Natural killer cell (primary cell): ENCODE results near the gene TMEM38A. TPM values are rescaled to one million over a fixed set of nuclear protein-coding genes. Genes with fewer than 3 reads are reported as not detected.

ENCODE experiments used
- ATAC-seq, 3 donors: fragments of 150-1000 bp in 2 of 3; fragments of 200-7000 bp in 1 of 3; cut with Tn5 transposase; 1 replicate in 1 of 3; 2 replicates in 2 of 3; pipeline ENCODE4 v1.10.0; 2021; ENCODE audit warnings: mild to moderate bottlenecking in 2 of 3, moderate library complexity in 2 of 3
- DNase-seq, 2 donors: peaks; one replicate each; pipeline versions ENCODE4 v3.0.0 to v3.0.0-alpha.2; 2013 to 2021; ENCODE audit warnings: mixed read lengths in 1 of 2
- H3K27ac ChIP-seq: one replicate; pipeline ENCODE4 v1.5.1; 2013; ENCODE audit warnings: mild to moderate bottlenecking, low read length
- H3K27me3 ChIP-seq: one replicate; pipeline ENCODE4 v1.6.1; 2013; ENCODE audit warnings: low read length; ENCODE audit not compliant: control insufficient read depth, insufficient read depth
- H3K36me3 ChIP-seq: one replicate; pipeline ENCODE4 v1.6.1; 2013; ENCODE audit warnings: low read length; ENCODE audit not compliant: control insufficient read depth, insufficient read depth
- H3K4me1 ChIP-seq: one replicate; pipeline ENCODE4 v1.6.1; 2013; ENCODE audit warnings: low read length; ENCODE audit not compliant: control insufficient read depth, insufficient read depth
- H3K4me3 ChIP-seq: one replicate; pipeline ENCODE4 v1.5.1; 2013; ENCODE audit warnings: low read length
- H3K9me3 ChIP-seq: one replicate; pipeline ENCODE4 v1.6.1; 2013; ENCODE audit warnings: low read length; ENCODE audit not compliant: control insufficient read depth, insufficient read depth
- H3K27ac Mint-ChIP-seq, 2 donors: one replicate each; pipeline ENCODE4 v1.8.0; 2022; ENCODE audit warnings: mild to moderate bottlenecking in 2 of 2, mixed read lengths in 2 of 2, moderate library complexity in 1 of 2
- H3K27me3 Mint-ChIP-seq, 2 donors: one replicate each; pipeline ENCODE4 v1.8.0; 2022; ENCODE audit warnings: low read depth in 2 of 2, mixed read lengths in 2 of 2
- H3K36me3 Mint-ChIP-seq: one replicate; pipeline ENCODE4 v1.8.0; 2022; ENCODE audit warnings: mixed read lengths
- H3K4me1 Mint-ChIP-seq, 2 donors: one replicate each; pipeline ENCODE4 v1.8.0; 2022; ENCODE audit warnings: mixed read lengths in 2 of 2
- H3K4me3 Mint-ChIP-seq: one replicate; pipeline ENCODE4 v1.8.0; 2022; ENCODE audit warnings: mild to moderate bottlenecking, moderate library complexity, mixed read lengths
- H3K9me3 Mint-ChIP-seq, 2 donors: one replicate each; pipeline ENCODE4 v1.8.0; 2022; ENCODE audit warnings: mixed read lengths in 2 of 2
- WGBS: methylation state at CpG from one replicate; pipeline ENCODE4 v1.1.7; 2013; ENCODE audit warnings: missing lambda C conversion rate; ENCODE audit not compliant: insufficient coverage; 5-methylcytosine and 5-hydroxymethylcytosine counted together
- intact Hi-C: fragments of 100-400 bp; cut with micrococcal nuclease; formaldehyde crosslinking; loops from one replicate; pipeline ENCODE4 v1.14.2; 2022
- total RNA-seq, 4 donors: library from RNA; stranded (reverse); fragments of 120-200 nt in 1 of 4; gene quantifications; one replicate each; pipeline versions ENCODE4 v1.2.3 to v1.2.4, GENCODE V29; 2013 to 2022
- TF ChIP-seq, protein P1 (sequence below): fragments of 200-600 bp; IDR thresholded peaks from one replicate; pipeline ENCODE4 v1.8.0; 2022; ENCODE audit warnings: antibody characterized with exemption

The TMEM38A gene, protein sequence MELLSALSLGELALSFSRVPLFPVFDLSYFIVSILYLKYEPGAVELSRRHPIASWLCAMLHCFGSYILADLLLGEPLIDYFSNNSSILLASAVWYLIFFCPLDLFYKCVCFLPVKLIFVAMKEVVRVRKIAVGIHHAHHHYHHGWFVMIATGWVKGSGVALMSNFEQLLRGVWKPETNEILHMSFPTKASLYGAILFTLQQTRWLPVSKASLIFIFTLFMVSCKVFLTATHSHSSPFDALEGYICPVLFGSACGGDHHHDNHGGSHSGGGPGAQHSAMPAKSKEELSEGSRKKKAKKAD
- 1 to 10 TPM in 1 of 3 donors, under 1 TPM in 2; 0.29 to 2.2 (median 0.89) TPM for total RNA-seq
- total RNA-seq (2013), result 2.3 TPM

DNA sequence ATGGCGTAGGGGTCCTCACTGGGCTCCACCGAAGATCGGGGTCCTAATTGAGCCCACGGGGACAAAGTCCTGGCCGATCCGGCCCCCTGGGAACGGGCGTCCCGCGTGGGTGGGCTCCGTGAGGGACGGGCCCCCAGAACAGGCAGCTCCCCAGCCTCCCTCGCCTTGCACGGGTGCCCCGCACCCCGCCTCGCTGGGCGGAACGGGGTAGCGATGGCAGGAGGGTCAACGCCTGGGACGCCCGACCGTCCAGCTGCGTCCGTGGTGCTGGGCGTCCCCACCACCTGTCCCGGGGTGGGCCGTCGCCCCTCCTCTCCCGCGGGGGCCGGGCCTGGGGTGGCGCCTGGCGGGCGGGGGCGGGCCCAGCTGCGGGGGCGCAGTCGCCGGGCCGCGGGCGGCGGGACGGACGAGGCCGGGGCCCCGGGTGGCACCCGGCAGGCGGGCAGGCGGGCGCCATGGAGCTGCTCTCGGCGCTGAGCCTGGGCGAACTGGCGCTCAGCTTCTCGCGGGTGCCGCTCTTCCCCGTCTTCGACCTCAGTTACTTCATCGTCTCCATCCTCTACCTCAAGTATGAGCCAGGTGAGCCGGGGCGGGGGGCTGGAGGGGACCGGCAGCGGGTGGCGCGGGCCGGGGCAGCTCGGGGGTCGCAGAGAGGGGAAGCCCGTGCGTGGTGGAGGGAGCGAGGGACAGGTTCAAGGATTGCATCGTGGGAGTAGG lies at the start of gene TMEM38A:
Gene TMEM38A (plus strand): TSS at position 377 of the 717 bp plus-strand sequence. CDS start 79 bp downstream, at position 456.
- no peaks in the 10 kb centered on the region for H3K27me3 ChIP-seq
- no peaks in the 10 kb centered on the region for H3K9me3 ChIP-seq
- peak within 1 kb of the TSS; percentile 96 to 97 for H3K27ac Mint-ChIP-seq
- H3K36me3 Mint-ChIP-seq, result no peaks in the 10 kb centered on the region
- ATAC-seq (peak in 1 of 3 donors; percentile 4), DNase-seq (peak; percentile 52 to 63)
- H3K4me3 Mint-ChIP-seq, result peak within 1 kb of the TSS; percentile 97
- TF ChIP-seq, protein P1, sequence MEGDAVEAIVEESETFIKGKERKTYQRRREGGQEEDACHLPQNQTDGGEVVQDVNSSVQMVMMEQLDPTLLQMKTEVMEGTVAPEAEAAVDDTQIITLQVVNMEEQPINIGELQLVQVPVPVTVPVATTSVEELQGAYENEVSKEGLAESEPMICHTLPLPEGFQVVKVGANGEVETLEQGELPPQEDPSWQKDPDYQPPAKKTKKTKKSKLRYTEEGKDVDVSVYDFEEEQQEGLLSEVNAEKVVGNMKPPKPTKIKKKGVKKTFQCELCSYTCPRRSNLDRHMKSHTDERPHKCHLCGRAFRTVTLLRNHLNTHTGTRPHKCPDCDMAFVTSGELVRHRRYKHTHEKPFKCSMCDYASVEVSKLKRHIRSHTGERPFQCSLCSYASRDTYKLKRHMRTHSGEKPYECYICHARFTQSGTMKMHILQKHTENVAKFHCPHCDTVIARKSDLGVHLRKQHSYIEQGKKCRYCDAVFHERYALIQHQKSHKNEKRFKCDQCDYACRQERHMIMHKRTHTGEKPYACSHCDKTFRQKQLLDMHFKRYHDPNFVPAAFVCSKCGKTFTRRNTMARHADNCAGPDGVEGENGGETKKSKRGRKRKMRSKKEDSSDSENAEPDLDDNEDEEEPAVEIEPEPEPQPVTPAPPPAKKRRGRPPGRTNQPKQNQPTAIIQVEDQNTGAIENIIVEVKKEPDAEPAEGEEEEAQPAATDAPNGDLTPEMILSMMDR, result no peak
- H3K27ac ChIP-seq, result peak within 1 kb of the TSS; percentile 78
- under 1% methylated on average over 76 of the region's 76 CpGs for WGBS
- H3K9me3 Mint-ChIP-seq, result no peaks in the 10 kb centered on the region
- H3K4me1 ChIP-seq, result peaks cover 35% of the 10 kb centered on the region
- H3K4me1 Mint-ChIP-seq, result peaks cover 23 to 34% of the 10 kb centered on the region in 2 donors
- H3K36me3 ChIP-seq, result peaks cover 24% of the 10 kb centered on the region
- H3K4me3 ChIP-seq, result peak within 1 kb of the TSS; percentile 84
- intact Hi-C loops, result no loop called here
- no peaks in the 10 kb centered on the region for H3K27me3 Mint-ChIP-seq

DNA sequence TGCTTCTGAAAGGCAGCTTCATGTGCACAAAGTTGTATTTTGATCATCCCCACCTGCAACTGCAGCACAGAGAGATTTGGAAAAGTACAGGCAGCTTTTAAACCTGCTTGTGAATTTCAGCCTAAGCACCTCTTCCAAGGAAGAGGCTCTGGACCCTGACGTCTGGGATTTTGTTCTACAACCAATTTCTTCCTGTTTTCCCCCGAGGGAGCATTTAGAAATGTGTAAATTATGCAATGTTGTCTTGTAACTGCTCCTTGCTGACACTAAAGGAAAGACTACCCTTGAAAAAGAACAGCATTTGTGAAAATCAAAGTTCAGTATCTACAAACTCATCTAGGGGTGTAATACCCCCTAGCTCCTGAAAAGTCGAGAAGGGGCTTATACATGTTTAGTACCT lies 48.3 kb upstream of the TMEM38A start:
- intact Hi-C loops, result no loop called here
- peaks cover 35% of the 10 kb centered on the region for H3K4me1 ChIP-seq
- ATAC-seq, result no peak
- H3K4me3 Mint-ChIP-seq, result no peak overlapping the region
- 50% methylated on average over 2 of the region's 3 CpGs for WGBS
- H3K4me3 ChIP-seq, result no peak overlapping the region
- no peaks in the 10 kb centered on the region for H3K27me3 ChIP-seq
- no peak overlapping the region for H3K27ac ChIP-seq
- no peak for DNase-seq
- H3K27me3 Mint-ChIP-seq, result no peaks in the 10 kb centered on the region
- TF ChIP-seq, protein P1, result no peak
- no peaks in the 10 kb centered on the region for H3K36me3 Mint-ChIP-seq
- H3K9me3 ChIP-seq, result no peaks in the 10 kb centered on the region
- H3K4me1 Mint-ChIP-seq, result peaks cover 67 to 71% of the 10 kb centered on the region in 2 donors
- H3K9me3 Mint-ChIP-seq, result no peaks in the 10 kb centered on the region
- H3K36me3 ChIP-seq, result no peaks in the 10 kb centered on the region
- H3K27ac Mint-ChIP-seq, result no peak overlapping the region

DNA sequence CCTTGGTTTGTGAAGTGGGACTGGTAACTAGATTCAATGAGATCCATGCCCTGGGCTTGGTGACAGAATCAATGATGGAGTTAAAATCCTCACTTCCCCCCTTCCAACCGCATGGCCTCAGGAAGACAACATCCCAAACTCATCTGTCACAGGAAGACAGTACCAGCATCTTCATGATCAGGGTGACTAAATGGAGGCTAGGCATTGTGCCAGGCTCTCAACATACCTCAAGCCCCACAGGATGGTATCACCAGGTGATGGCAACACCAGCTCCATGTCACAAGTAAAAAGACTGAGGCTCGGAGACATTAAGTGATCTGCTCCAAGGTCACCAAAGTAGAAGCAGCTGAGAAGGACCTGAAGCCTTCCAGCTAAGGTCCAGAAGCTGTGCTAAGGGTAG lies 47.1 kb upstream of the TMEM38A start:
- 98% methylated on average over 2 of the region's 2 CpGs for WGBS
- H3K9me3 ChIP-seq, result no peaks in the 10 kb centered on the region
- Mint-ChIP-seq H3K4me3 (no peak overlapping the region), H3K27me3 (no peaks in the 10 kb centered on the region), H3K4me1 (peaks cover 65 to 72% of the 10 kb centered on the region in 2 donors), H3K36me3 (no peaks in the 10 kb centered on the region), H3K9me3 (no peaks in the 10 kb centered on the region), H3K27ac (peak overlapping the region in 1 of 2 donors; percentile 9)
- peaks cover 43% of the 10 kb centered on the region for H3K4me1 ChIP-seq
- intact Hi-C loops, result no loop called here
- DNase-seq, result no peak
- H3K36me3 ChIP-seq, result no peaks in the 10 kb centered on the region
- TF ChIP-seq, protein P1, result no peak
- no peak for ATAC-seq
- H3K27me3 ChIP-seq, result no peaks in the 10 kb centered on the region
- H3K27ac ChIP-seq, result no peak overlapping the region
- H3K4me3 ChIP-seq, result no peak overlapping the region
